NT2/D1 (cell line): ENCODE results near the gene ARHGEF11.

ENCODE experiments used
- SUZ12 ChIP-seq: IDR thresholded peaks from 2 replicates; pipeline ENCODE4 v1.6.1; 2011; ENCODE audit not compliant: insufficient read length, insufficient read depth; ENCODE audit errors: extremely low read depth
- YY1 ChIP-seq: IDR thresholded peaks from 2 replicates; pipeline ENCODE4 v1.6.1; 2011; ENCODE audit not compliant: insufficient read length, insufficient read depth
- ZNF274 ChIP-seq: IDR thresholded peaks from 2 replicates; pipeline ENCODE4 v1.6.1; 2011; ENCODE audit warnings: mild to moderate bottlenecking, low read depth, low read length

DNA sequence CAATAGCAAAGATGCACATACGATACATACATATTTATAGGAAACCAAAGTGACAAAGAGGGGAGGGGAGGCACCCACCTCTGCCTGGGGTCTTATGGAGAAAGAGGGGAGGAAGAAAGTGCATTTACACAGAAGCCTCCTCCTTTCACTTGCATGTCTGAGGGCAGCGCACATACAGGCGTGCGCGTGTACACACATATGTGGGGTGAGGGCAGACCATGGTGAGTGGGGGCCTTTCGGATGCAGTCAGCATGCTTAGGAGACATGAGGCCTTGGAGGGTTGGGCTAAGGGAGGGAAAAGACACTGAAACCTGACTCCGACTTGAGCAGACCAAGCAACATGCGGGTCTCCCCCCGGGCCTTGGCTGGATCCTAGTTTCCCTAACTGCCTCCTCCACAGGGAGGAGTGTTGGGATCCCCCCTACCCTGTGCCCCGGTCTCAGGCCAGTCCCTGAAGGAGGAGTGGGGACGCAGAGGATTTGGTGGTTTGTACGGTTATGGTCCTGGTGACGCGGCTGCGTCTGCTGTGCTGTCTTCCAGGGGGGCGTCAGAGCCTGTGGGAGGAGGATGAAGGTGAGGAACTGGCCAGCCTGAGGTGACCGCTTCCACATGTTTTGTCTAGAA is 109.9 kb downstream of the ARHGEF11 start:
- no peak for TF ChIP-seq YY1
- no peak for TF ChIP-seq ZNF274
- TF ChIP-seq SUZ12: no peak
